Gastrocnemius medialis (tissue), 4 donors: ENCODE measurements around the gene SOX30. TPM values are rescaled to one million over a fixed set of nuclear protein-coding genes. Genes with fewer than 3 reads are reported as not detected.
"Not testable (repeated sequence)": the region's sequence is repeated elsewhere in the genome, so short reads cannot be mapped to it uniquely, and the experiment has no call there.

Experiments used
- ATAC-seq, 2 donors: fragments of 150-250 bp; one replicate each; pipeline ENCODE4 v1.9.1; 2016
- DNase-seq, 2 donors: peaks; one replicate each; pipeline ENCODE4 v3.0.0-alpha.2; 2019
- H3K27ac ChIP-seq, 4 donors: fragments of 200-600 bp; sonication (generic); 1 replicate in 1 of 4; 2 replicates in 3 of 4; pipeline ENCODE4 v1.5.1; 2016 to 2018; ENCODE audit warnings: mild to moderate bottlenecking in 2 of 4, moderate library complexity in 1 of 4
- H3K27me3 ChIP-seq, 3 donors: fragments of 200-600 bp; sonication (generic) in 2 of 3; 1 replicate in 1 of 3; 2 replicates in 2 of 3; pipeline versions ENCODE4 v1.5.1 to v1.6.0; 2016 to 2019; ENCODE audit warnings: mild to moderate bottlenecking in 1 of 3, moderate library complexity in 1 of 3
- H3K36me3 ChIP-seq, 2 donors: fragments of 200-600 bp; sonication (generic) in 1 of 2; one replicate each; pipeline ENCODE4 v1.5.1; 2017 to 2018
- H3K4me1 ChIP-seq, 2 donors: fragments of 200-600 bp; sonication (generic) in 1 of 2; one replicate each; pipeline ENCODE4 v1.5.1; 2016 to 2017; ENCODE audit warnings: mild to moderate bottlenecking in 2 of 2
- H3K4me3 ChIP-seq, 4 donors: fragments of 200-600 bp; sonication (generic) in 3 of 4; 1 replicate in 1 of 4; 2 replicates in 3 of 4; pipeline ENCODE4 v1.5.1; 2016 to 2019; ENCODE audit warnings: mild to moderate bottlenecking in 2 of 4
- H3K9me3 ChIP-seq, 3 donors: fragments of 200-600 bp; sonication (generic) in 2 of 3; 1 replicate in 1 of 3; 2 replicates in 2 of 3; pipeline ENCODE4 v1.5.1; 2016 to 2019
- POLR2A ChIP-seq, 2 donors: fragments of 450-650 bp; IDR thresholded peaks; one replicate each; pipeline ENCODE4 v1.6.1; 2017; ENCODE audit warnings: antibody characterized with exemption in 2 of 2, mild to moderate bottlenecking in 2 of 2, moderate library complexity in 2 of 2
- in situ Hi-C, 4 donors: fragments of 200-750 bp; cut with MboI; loops; one replicate each; pipeline versions ENCODE4 v1.15.0 to v1.8.0; 2017; ENCODE audit warnings: low sequenced_read_pairs in 4 of 4
- intact Hi-C: fragments of 100-400 bp; cut with DNase I; formaldehyde crosslinking; loops from one replicate; pipeline ENCODE4 v1.15.1; 2023; ENCODE audit warnings: low total_unique reads
- total RNA-seq, 4 donors: library from RNA; depleted of rRNA; stranded (reverse); fragments of >200 nt; gene quantifications; one replicate each; pipeline versions ENCODE4 v1.1.0 to v1.2.3, GENCODE V29; 2016
- TF ChIP-seq, protein P1 (sequence below), 5 experiments: fragments of 450-650 bp in 3 of 5; fragments of 200-600 bp in 2 of 5; sonication (generic) in 2 of 5; IDR thresholded peaks in 4 of 5; conservative IDR thresholded peaks in 1 of 5; 1 replicate in 4 of 5; 2 replicates in 1 of 5; pipeline ENCODE4 v1.5.1; 2016 to 2019; ENCODE audit warnings: antibody characterized with exemption in 5 of 5, mild to moderate bottlenecking in 3 of 5, moderate library complexity in 3 of 5

SOX30 gene
- total RNA-seq, 4 donors from 2014 or later = not detected

DNA sequence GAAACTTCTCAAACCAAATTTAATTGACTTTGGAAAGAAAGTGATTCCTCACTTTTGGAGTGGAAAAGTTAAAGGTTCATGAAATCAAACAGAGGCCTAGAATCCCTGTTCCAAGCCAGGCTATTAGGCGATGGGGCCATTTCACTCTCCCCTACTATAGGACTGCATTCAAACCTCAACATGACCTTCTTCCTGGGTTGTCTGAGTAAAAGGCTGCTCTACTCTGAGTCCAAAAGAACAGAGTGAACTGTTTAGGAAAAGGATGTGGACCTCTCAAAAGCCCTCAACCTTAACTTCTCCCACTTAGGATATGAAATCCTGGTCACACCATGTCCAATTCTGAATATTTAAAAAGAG, 34.9 kb upstream of the SOX30 start:
- no peak for ATAC-seq
- intact Hi-C loops = no loop called here

GRCh38 chr5:157686276-157687197, 34.3 kb upstream of the SOX30 start:
- H3K9me3 ChIP-seq, H3K4me1 ChIP-seq, H3K4me3 ChIP-seq, intact Hi-C loops, ATAC-seq, H3K27me3 ChIP-seq, H3K27ac ChIP-seq, H3K36me3 ChIP-seq, DNase-seq, in situ Hi-C loops: not testable (repeated sequence)

More for the DNA sequence above, 34.9 kb upstream of the SOX30 start:
- DNase-seq = no peak
- no peak overlapping the region for H3K4me3 ChIP-seq
- in situ Hi-C loops = no loop called here
- H3K9me3 ChIP-seq = no peaks in the 10 kb centered on the region
- no peaks in the 10 kb centered on the region for H3K4me1 ChIP-seq
- no peaks in the 10 kb centered on the region for H3K27me3 ChIP-seq
- no peak overlapping the region for H3K27ac ChIP-seq
- H3K36me3 ChIP-seq = no peaks in the 10 kb centered on the region
- TF ChIP-seq, protein P1, sequence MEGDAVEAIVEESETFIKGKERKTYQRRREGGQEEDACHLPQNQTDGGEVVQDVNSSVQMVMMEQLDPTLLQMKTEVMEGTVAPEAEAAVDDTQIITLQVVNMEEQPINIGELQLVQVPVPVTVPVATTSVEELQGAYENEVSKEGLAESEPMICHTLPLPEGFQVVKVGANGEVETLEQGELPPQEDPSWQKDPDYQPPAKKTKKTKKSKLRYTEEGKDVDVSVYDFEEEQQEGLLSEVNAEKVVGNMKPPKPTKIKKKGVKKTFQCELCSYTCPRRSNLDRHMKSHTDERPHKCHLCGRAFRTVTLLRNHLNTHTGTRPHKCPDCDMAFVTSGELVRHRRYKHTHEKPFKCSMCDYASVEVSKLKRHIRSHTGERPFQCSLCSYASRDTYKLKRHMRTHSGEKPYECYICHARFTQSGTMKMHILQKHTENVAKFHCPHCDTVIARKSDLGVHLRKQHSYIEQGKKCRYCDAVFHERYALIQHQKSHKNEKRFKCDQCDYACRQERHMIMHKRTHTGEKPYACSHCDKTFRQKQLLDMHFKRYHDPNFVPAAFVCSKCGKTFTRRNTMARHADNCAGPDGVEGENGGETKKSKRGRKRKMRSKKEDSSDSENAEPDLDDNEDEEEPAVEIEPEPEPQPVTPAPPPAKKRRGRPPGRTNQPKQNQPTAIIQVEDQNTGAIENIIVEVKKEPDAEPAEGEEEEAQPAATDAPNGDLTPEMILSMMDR (IDR thresholded peaks at IDR 0.05 in 4 of 5, conservative IDR thresholded peaks at IDR 0.05 in 1 of 5) = no peak
- TF ChIP-seq POLR2A (IDR thresholded peaks at IDR 0.05) = no peak

DNA sequence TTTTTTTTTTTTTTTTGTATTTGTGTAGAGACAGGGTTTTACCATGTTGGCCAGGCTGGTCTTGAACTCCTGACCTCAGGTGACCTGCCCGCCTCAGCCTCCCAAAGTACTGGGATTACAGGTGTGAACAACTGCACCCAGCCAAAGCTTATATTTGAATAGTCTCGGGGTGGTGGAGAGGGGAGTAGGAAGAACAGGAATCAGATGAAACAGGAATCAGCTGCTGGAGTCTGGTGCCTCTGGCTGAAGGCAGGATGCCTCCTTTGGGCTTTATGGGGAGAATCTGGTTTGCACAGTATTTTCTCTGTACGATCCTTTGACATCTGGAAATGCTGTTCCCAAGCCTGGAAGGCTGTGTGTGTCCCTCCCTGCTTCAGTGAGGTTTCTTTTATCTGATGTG, 30.0 kb upstream of the SOX30 start:
- no peaks in the 10 kb centered on the region for H3K27me3 ChIP-seq
- TF ChIP-seq POLR2A (IDR thresholded peaks at IDR 0.05) = no peak
- TF ChIP-seq, protein P1 (IDR thresholded peaks at IDR 0.05 in 4 of 5, conservative IDR thresholded peaks at IDR 0.05 in 1 of 5) = no peak
- intact Hi-C loops (no loop called here), in situ Hi-C loops (no loop called here)
- no peak overlapping the region for H3K4me3 ChIP-seq
- no peak for DNase-seq
- no peak for ATAC-seq
- H3K4me1 ChIP-seq = no peaks in the 10 kb centered on the region
- no peaks in the 10 kb centered on the region for H3K9me3 ChIP-seq
- no peak overlapping the region for H3K27ac ChIP-seq
- no peaks in the 10 kb centered on the region for H3K36me3 ChIP-seq

DNA sequence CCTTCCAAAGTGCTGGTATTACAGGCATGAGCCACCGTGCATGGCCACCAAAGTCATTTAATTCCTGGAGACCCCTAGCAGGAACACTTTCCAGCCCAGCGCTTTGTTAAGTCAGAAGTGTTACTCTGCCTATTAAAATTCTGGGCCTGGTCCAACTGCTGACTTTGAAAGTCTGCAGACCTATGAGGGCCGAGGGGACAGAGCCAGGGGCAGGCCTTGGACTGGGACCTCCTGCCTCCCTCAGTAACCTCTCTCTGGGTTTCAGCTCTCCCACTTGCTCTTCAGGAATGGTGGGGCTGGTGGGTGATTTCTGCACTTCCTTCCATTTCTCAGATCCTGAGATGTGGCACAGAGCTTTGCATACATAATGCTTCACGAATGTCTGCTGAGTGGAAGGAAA, 28.8 kb upstream of the SOX30 start:
- in situ Hi-C loops (no loop called here), intact Hi-C loops (no loop called here)
- Histone ChIP-seq H3K36me3 (no peaks in the 10 kb centered on the region), H3K4me3 (no peak overlapping the region), H3K4me1 (no peaks in the 10 kb centered on the region), H3K27ac (no peak overlapping the region), H3K27me3 (no peaks in the 10 kb centered on the region), H3K9me3 (no peaks in the 10 kb centered on the region)
- DNase-seq (no peak), ATAC-seq (no peak)
- TF ChIP-seq POLR2A (IDR thresholded peaks at IDR 0.05) = no peak
- TF ChIP-seq, protein P1 (IDR thresholded peaks at IDR 0.05 in 4 of 5, conservative IDR thresholded peaks at IDR 0.05 in 1 of 5) = no peak

- in situ Hi-C loops (no loop called here), intact Hi-C loops (no loop called here)
- Histone ChIP-seq H3K36me3 (no peaks in the 10 kb centered on the region), H3K4me3 (no peak overlapping the region), H3K27ac (no peak overlapping the region), H3K9me3 (no peaks in the 10 kb centered on the region), H3K4me1 (no peaks in the 10 kb centered on the region), H3K27me3 (no peaks in the 10 kb centered on the region)
- TF ChIP-seq, protein P1 (IDR thresholded peaks at IDR 0.05 in 4 of 5, conservative IDR thresholded peaks at IDR 0.05 in 1 of 5) = no peak
- TF ChIP-seq POLR2A (IDR thresholded peaks at IDR 0.05) = no peak
- DNase-seq = no peak
- ATAC-seq = no peak
Observed at GRCh38 chr5:157680239-157680638, 28.0 kb upstream of the SOX30 start.
